HG02571 (cell line): ENCODE data around the gene MOAP1.
"Not testable (repeated sequence)": the region's sequence is repeated elsewhere in the genome, so short reads cannot be mapped to it uniquely, and the experiment has no call there.

ENCODE experiments used
- ATAC-seq: cut with Tn5 transposase; IDR thresholded peaks from one replicate; pipeline ENCODE4 v1.9.1; 2021; ENCODE audit warnings: mild to moderate bottlenecking, moderate library complexity; ENCODE audit not compliant: unreplicated experiment

Gene MOAP1

GRCh38 chr14:93186466-93186865 lies 1.8 kb upstream of the MOAP1 start:
- ATAC-seq, result no peak

- no peak for ATAC-seq
These were observed 638 bp upstream of the MOAP1 start for GRCh38 chr14:93185349-93185720.

GRCh38 chr14:93183596-93184317 lies 940 bp downstream of the MOAP1 start:
- no peak for ATAC-seq

- ATAC-seq, result no peak
These were observed 9.2 kb downstream of the MOAP1 start for GRCh38 chr14:93175492-93175891.

- ATAC-seq, result not testable (repeated sequence)
These were observed 10.0 kb downstream of the MOAP1 start for GRCh38 chr14:93174731-93175130.

GRCh38 chr14:93173943-93174395 lies 10.7 kb downstream of the MOAP1 start:
- ATAC-seq, result no peak

- no peak for ATAC-seq
These were observed 13.3 kb downstream of the MOAP1 start for GRCh38 chr14:93171376-93171775.

GRCh38 chr14:93170141-93170540 lies 14.6 kb downstream of the MOAP1 start:
- not testable (repeated sequence) for ATAC-seq

GRCh38 chr14:93169619-93170018 lies 15.1 kb downstream of the MOAP1 start:
- ATAC-seq, result not testable (repeated sequence)

GRCh38 chr14:93168610-93169009 lies 16.1 kb downstream of the MOAP1 start:
- not testable (repeated sequence) for ATAC-seq

GRCh38 chr14:93165271-93166265 lies 19.1 kb downstream of the MOAP1 start:
- not testable (repeated sequence) for ATAC-seq

- ATAC-seq, result no peak
These were observed 21.1 kb downstream of the MOAP1 start for GRCh38 chr14:93163564-93163963.

- no peak for ATAC-seq
These were observed 23.2 kb downstream of the MOAP1 start for GRCh38 chr14:93161411-93161940.

- no peak for ATAC-seq
These were observed 24.3 kb downstream of the MOAP1 start for GRCh38 chr14:93160353-93160801.

GRCh38 chr14:93159625-93160352 lies 24.9 kb downstream of the MOAP1 start:
- ATAC-seq, result not testable (repeated sequence)

GRCh38 chr14:93158349-93158748 lies 26.3 kb downstream of the MOAP1 start:
- ATAC-seq, result not testable (repeated sequence)

GRCh38 chr14:93156693-93157369 lies 27.9 kb downstream of the MOAP1 start:
- ATAC-seq, result no peak

- ATAC-seq, result no peak
These were observed 29.0 kb downstream of the MOAP1 start for GRCh38 chr14:93155667-93156066.

- ATAC-seq, result no peak
These were observed 31.6 kb downstream of the MOAP1 start for GRCh38 chr14:93153121-93153520.
